ENCODE measurements around the gene KRT77. TPM values are rescaled to one million over a fixed set of nuclear protein-coding genes. Genes with fewer than 3 reads are reported as not detected.

KRT77 gene
- total RNA-seq, 2 donors from 2014 or later: not detected

GRCh38 chr12:52693261-52693660 lies 10.1 kb downstream of the KRT77 start:
- Histone ChIP-seq H3K27me3 (peaks cover 3% of the 10 kb centered on the region), H3K9me3 (no peaks in the 10 kb centered on the region), H3K4me1 (no peaks in the 10 kb centered on the region), H3K9ac (ENCODE audit: low read depth in 2 of 2, low read length in 2 of 2) (no peak overlapping the region), H3K36me3 (no peaks in the 10 kb centered on the region), H3K27ac (no peak overlapping the region), H3K4me3 (no peak overlapping the region)
- TF ChIP-seq CTCF (IDR thresholded peaks at IDR 0.05): no peak
- no peak for DNase-seq
- intact Hi-C loops (cut with DNase I): no loop called here

- TF ChIP-seq CTCF (IDR thresholded peaks at IDR 0.05): no peak
- peaks cover 3% of the 10 kb centered on the region for H3K27me3 ChIP-seq
- no peak overlapping the region for H3K9ac ChIP-seq (ENCODE audit: low read depth in 2 of 2, low read length in 2 of 2)
- H3K36me3 ChIP-seq: no peaks in the 10 kb centered on the region
- no peak for DNase-seq
- intact Hi-C loops (cut with DNase I): no loop called here
- no peak overlapping the region for H3K27ac ChIP-seq
- H3K4me1 ChIP-seq: no peaks in the 10 kb centered on the region
- H3K9me3 ChIP-seq: no peaks in the 10 kb centered on the region
- H3K4me3 ChIP-seq: no peak overlapping the region
Observed at GRCh38 chr12:52692254-52692653, 11.1 kb downstream of the KRT77 start.

- DNase-seq: no peak
Observed at GRCh38 chr12:52691841-52692150, 11.5 kb downstream of the KRT77 start.

GRCh38 chr12:52691076-52691840 lies 12.1 kb downstream of the KRT77 start:
- intact Hi-C loops (cut with DNase I): no loop called here
- Histone ChIP-seq H3K9me3 (no peaks in the 10 kb centered on the region), H3K27me3 (peaks cover 3% of the 10 kb centered on the region), H3K4me3 (peak overlapping the region; percentile 19), H3K9ac (ENCODE audit: low read depth in 2 of 2, low read length in 2 of 2) (peak overlapping the region in 1 of 2 donors; percentile 9), H3K27ac (no peak overlapping the region), H3K4me1 (no peaks in the 10 kb centered on the region), H3K36me3 (no peaks in the 10 kb centered on the region)
- DNase-seq: no peak
- no peak for TF ChIP-seq CTCF (IDR thresholded peaks at IDR 0.05)

More at GRCh38 chr12:52691841-52692150, 11.5 kb downstream of the KRT77 start:
- no peak overlapping the region for H3K27ac ChIP-seq
- H3K36me3 ChIP-seq: no peaks in the 10 kb centered on the region
- H3K4me3 ChIP-seq: no peak overlapping the region
- no peak overlapping the region for H3K9ac ChIP-seq (ENCODE audit: low read depth in 2 of 2, low read length in 2 of 2)
- no peaks in the 10 kb centered on the region for H3K9me3 ChIP-seq
- intact Hi-C loops (cut with DNase I): no loop called here
- peaks cover 3% of the 10 kb centered on the region for H3K27me3 ChIP-seq
- no peak for TF ChIP-seq CTCF (IDR thresholded peaks at IDR 0.05)
- H3K4me1 ChIP-seq: no peaks in the 10 kb centered on the region

- Histone ChIP-seq H3K36me3 (no peaks in the 10 kb centered on the region), H3K27ac (no peak overlapping the region), H3K4me3 (peak overlapping the region; percentile 19), H3K27me3 (peaks cover 3% of the 10 kb centered on the region), H3K9ac (ENCODE audit: low read depth in 2 of 2, low read length in 2 of 2) (peak overlapping the region in 1 of 2 donors; percentile 9), H3K9me3 (no peaks in the 10 kb centered on the region), H3K4me1 (no peaks in the 10 kb centered on the region)
- TF ChIP-seq CTCF (IDR thresholded peaks at IDR 0.05): no peak
- no peak for DNase-seq
- intact Hi-C loops (cut with DNase I): no loop called here
Observed at GRCh38 chr12:52690351-52691075, 12.8 kb downstream of the KRT77 start.
